ENCODE results near the gene PCGF3. TPM values are rescaled to one million over a fixed set of nuclear protein-coding genes. Genes with fewer than 3 reads are reported as not detected.

The PCGF3 gene
- total RNA-seq, 4 donors from 2014 or later, result 54.8 to 123 (median 90.5) TPM

DNA sequence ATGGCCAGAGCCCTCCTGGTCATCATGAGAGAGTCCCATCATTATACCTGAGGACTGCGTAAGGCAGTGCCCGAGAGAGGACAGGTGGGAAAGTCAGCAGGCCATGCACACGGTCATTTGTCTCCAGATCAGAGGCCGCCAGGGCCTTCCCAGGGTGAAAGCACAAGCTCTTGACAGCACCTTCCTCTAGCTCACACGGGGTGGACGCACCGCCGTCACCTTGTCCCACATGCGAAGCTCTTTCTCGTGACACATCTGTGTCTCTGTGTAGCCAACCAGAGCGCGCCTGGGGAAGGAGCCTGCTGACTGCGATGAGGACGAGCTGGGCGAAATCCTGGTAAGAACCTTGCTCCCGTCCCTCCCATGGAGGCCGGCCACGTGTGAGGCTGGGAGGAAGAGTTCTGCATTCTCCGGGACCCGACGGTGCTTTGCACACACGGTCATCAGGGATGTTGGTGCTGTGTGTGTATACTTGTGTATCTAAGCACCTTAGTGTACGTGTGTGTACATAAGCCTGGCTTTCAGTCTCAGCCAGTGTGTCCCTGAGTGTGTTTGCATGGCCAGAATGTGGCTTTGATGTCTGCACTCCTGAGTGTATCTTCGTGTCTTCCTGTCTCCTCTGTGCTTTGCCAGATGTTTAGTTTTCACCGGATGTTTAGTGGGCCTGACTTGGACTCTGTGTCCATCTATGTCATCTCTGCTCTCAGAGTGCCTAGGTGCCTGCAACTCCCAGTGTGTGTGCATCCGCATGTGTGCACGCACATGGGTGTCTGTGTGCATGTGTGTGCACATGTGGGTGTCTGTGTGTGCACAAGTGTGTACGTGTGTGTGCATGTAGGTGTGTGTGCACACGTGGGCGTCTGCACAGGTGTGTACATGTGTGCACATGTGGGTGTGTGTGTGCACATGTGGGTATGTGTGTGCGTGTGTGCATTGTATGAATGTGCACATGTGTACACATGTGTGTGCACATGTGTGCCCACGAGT is 46.7 kb upstream of the PCGF3 start:
- WGBS, 2 donors, result 93% methylated on average over 30 to 32 of the region's 32 CpGs
- no peak for DNase-seq (ENCODE audit: low spot score in 2 of 2)
- peaks cover 0 to 19% of the 10 kb centered on the region in 2 donors for H3K27me3 ChIP-seq

DNA sequence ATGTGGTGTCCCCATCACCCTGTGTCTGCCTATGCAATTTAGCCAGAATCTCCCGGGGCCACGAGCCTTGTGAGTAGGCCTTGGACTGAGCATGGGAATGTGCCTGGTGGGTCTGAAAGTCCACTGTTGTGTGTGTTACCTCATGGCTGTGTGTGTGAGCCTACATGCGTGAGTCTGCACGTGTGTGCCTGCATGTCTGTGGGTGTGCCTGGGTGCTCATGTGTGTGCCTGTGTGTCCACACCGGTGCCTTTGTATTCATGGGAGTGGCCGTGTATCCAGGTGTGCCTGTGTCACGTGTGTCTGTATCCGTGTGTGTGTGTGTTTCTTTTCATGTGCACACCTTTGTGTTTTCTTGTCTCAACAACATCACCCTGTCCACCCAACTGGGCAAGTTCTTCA is 45.8 kb upstream of the PCGF3 start:
- no peak overlapping the region for H3K4me3 ChIP-seq
- TF ChIP-seq EP300 (IDR thresholded peaks at IDR 0.05) (no peak), POLR2A (IDR thresholded peaks at IDR 0.05) (no peak)
- TF ChIP-seq, protein P1, sequence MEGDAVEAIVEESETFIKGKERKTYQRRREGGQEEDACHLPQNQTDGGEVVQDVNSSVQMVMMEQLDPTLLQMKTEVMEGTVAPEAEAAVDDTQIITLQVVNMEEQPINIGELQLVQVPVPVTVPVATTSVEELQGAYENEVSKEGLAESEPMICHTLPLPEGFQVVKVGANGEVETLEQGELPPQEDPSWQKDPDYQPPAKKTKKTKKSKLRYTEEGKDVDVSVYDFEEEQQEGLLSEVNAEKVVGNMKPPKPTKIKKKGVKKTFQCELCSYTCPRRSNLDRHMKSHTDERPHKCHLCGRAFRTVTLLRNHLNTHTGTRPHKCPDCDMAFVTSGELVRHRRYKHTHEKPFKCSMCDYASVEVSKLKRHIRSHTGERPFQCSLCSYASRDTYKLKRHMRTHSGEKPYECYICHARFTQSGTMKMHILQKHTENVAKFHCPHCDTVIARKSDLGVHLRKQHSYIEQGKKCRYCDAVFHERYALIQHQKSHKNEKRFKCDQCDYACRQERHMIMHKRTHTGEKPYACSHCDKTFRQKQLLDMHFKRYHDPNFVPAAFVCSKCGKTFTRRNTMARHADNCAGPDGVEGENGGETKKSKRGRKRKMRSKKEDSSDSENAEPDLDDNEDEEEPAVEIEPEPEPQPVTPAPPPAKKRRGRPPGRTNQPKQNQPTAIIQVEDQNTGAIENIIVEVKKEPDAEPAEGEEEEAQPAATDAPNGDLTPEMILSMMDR (IDR thresholded peaks at IDR 0.05), result no peak
- H3K27me3 ChIP-seq, result peaks cover 0 to 23% of the 10 kb centered on the region in 2 donors
- 87 to 89% methylated on average over 8 of the region's 8 CpGs for WGBS, 2 donors
- no peaks in the 10 kb centered on the region for H3K9me3 ChIP-seq
- no peaks in the 10 kb centered on the region for H3K36me3 ChIP-seq
- no peak overlapping the region for H3K27ac ChIP-seq
- H3K4me1 ChIP-seq, result peaks cover 0 to 13% (median 0%) of the 10 kb centered on the region in 4 donors
- no peak for DNase-seq (ENCODE audit: low spot score in 2 of 2)

More for the DNA sequence above, 46.7 kb upstream of the PCGF3 start:
- TF ChIP-seq EP300 (IDR thresholded peaks at IDR 0.05) (no peak), POLR2A (IDR thresholded peaks at IDR 0.05) (no peak)
- TF ChIP-seq, protein P1 (IDR thresholded peaks at IDR 0.05), result no peak
- no peaks in the 10 kb centered on the region for H3K36me3 ChIP-seq
- H3K9me3 ChIP-seq, result no peaks in the 10 kb centered on the region
- peaks cover 0 to 10% (median 0%) of the 10 kb centered on the region in 4 donors for H3K4me1 ChIP-seq
- H3K4me3 ChIP-seq, result no peak overlapping the region
- H3K27ac ChIP-seq, result no peak overlapping the region

DNA sequence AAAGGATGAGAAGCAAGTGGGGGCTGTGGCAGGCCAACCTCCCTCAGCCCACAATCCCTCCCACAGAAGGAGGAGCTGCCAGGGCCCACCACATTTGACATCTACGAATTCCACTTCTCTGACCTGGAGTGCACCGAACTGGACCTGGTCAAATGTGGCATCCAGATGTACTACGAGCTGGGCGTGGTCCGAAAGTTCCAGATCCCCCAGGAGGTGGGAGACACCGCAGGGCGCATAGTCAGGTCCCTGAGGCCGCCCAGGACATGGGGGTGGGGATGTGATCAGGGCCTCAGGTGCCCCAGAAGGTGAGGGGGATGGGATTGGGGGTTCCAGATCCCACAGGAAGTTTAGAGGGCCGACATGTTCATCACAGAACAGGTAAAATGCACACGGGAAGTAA is 45.2 kb upstream of the PCGF3 start:
- Histone ChIP-seq H3K27ac (no peak overlapping the region), H3K27me3 (peaks cover 0 to 23% of the 10 kb centered on the region in 2 donors), H3K4me3 (no peak overlapping the region), H3K9me3 (no peaks in the 10 kb centered on the region), H3K4me1 (peaks cover 0 to 13% (median 0%) of the 10 kb centered on the region in 4 donors), H3K36me3 (no peaks in the 10 kb centered on the region)
- TF ChIP-seq, protein P1 (IDR thresholded peaks at IDR 0.05), result no peak
- TF ChIP-seq POLR2A (IDR thresholded peaks at IDR 0.05) (no peak), EP300 (IDR thresholded peaks at IDR 0.05) (no peak)
- WGBS, 2 donors, result 92 to 95% methylated on average over 10 of the region's 10 CpGs
- no peak for DNase-seq (ENCODE audit: low spot score in 2 of 2)

DNA sequence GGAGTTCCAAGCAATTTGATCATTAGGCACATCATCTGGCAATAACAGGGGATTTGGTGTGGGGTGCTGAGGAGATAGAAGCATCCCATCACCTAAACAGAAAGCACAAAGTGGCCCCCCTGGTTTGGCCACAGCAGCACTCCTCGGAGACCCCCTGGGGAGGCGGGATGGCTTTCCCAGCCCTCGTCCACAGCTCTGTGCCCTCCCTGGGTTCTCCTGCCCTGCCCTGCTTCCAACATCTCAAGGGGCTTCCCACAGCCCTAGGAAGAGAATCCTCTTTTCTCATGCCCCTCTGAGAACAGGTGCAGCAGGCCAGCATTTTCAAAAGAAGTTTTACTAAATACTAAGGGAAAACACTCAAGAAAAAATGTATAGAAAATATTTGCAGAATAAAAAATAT is 44.4 kb upstream of the PCGF3 start:
- whole genome bisulfite sequencing, 2 donors, result 76 to 86% methylated on average over 3 of the region's 3 CpGs
- no peak for TF ChIP-seq EP300 (IDR thresholded peaks at IDR 0.05)
- TF ChIP-seq, protein P1 (IDR thresholded peaks at IDR 0.05), result no peak
- TF ChIP-seq POLR2A (IDR thresholded peaks at IDR 0.05), result no peak

More for the DNA sequence above, 44.4 kb upstream of the PCGF3 start:
- Histone ChIP-seq H3K27me3 (peaks cover 0 to 23% of the 10 kb centered on the region in 2 donors), H3K36me3 (no peaks in the 10 kb centered on the region), H3K9me3 (no peaks in the 10 kb centered on the region), H3K27ac (no peak overlapping the region), H3K4me3 (no peak overlapping the region), H3K4me1 (peaks cover 0 to 13% (median 0%) of the 10 kb centered on the region in 4 donors)
- DNase-seq (ENCODE audit: low spot score in 2 of 2), result no peak

Data from tibial nerve (tissue), 4 donors.